ENCODE results near the gene PDX1.

Gene PDX1

DNA sequence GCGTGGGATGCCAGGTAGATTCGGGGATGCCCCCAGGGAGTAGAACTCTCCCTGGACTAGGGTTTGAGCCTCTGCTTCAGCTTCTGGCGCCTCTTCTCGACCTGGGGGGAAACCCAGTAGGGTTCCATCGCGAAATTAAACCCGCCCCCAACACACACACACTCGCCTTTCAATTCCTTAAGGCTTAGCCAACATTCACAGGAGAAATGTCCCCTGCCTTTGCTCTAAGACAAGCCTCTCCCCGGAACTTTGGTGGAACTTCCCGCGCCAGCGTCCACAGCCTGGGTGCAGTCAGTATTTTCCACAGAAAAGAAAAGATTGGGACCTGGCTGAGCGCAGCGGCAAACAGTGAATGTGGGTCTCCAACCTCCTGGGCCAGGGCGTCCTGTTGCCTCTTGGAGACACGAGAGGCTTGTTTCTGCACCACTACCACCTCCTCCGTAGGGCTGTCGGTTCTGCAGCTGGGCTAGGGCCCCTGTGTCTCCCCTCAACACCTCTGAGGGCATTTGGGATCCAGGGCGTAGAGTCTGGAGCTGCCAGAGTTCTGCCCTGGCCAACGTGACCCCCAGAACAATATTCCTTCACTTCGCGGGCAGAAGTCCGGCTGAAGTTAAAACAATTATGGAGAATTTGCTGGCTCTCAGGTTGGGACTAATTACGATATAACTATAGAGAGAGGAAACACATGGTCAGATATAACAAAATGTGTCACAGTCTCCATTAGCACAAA lies 3.2 kb downstream of the PDX1 start:
- DNase-seq (ENCODE audit: low read depth in 2 of 2), result no peak

DNA sequence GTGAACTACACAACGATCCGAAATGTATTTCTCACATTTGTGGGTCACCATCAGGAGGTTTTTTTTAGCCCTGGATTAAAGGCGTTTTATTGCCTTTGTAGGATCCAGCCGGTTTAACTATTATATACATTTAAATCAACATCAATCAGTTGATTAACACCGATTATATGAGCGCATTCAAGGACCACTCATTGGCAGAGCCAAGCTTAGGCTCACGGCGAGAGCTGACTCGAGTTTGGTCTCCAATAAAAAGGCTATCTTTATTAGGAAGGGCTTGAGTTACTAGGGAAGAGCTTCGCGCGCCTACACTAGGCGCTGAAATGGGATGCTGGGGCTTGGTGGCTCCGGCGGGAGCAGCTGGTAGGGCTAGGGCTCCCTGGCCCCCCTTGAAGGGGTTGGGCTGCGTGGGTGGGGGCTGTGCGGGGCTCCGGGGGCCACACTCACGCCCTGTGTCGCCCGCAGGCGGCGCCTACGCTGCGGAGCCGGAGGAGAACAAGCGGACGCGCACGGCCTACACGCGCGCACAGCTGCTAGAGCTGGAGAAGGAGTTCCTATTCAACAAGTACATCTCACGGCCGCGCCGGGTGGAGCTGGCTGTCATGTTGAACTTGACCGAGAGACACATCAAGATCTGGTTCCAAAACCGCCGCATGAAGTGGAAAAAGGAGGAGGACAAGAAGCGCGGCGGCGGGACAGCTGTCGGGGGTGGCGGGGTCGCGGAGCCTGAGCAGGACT lies 4.2 kb downstream of the PDX1 start:
- DNase-seq (ENCODE audit: low read depth in 2 of 2), result no peak

DNA sequence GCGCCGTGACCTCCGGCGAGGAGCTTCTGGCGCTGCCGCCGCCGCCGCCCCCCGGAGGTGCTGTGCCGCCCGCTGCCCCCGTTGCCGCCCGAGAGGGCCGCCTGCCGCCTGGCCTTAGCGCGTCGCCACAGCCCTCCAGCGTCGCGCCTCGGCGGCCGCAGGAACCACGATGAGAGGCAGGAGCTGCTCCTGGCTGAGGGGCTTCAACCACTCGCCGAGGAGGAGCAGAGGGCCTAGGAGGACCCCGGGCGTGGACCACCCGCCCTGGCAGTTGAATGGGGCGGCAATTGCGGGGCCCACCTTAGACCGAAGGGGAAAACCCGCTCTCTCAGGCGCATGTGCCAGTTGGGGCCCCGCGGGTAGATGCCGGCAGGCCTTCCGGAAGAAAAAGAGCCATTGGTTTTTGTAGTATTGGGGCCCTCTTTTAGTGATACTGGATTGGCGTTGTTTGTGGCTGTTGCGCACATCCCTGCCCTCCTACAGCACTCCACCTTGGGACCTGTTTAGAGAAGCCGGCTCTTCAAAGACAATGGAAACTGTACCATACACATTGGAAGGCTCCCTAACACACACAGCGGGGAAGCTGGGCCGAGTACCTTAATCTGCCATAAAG lies 4.8 kb downstream of the PDX1 start:
- DNase-seq (ENCODE audit: low read depth in 2 of 2), result no peak

DNA sequence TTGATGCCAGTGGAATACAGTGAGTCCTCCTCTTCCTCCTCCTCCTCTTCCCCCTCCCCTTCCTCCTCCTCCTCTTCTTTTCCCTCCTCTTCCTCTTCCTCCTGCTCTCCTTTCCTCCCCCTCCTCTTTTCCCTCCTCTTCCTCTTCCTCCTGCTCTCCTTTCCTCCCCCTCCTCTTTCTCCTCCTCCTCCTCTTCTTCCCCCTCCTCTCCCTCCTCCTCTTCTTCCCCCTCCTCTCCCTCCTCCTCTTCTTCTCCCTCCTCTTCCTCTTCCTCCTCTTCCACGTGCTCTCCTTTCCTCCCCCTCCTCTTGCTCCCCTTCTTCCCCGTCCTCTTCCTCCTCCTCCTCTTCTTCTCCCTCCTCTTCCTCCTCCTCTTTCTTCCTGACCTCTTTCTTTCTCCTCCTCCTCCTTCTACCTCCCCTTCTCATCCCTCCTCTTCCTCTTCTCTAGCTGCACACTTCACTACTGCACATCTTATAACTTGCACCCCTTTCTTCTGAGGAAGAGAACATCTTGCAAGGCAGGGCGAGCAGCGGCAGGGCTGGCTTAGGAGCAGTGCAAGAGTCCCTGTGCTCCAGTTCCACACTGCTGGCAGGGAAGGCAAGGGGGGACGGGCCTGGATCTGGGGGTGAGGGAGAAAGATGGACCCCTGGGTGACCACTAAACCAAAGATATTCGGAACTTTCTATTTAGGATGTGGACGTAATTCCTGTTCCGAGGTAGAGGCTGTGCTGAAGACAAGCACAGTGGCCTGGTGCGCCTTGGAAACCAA lies 5.6 kb downstream of the PDX1 start:
- no peak for DNase-seq (ENCODE audit: low read depth in 2 of 2)

DNA sequence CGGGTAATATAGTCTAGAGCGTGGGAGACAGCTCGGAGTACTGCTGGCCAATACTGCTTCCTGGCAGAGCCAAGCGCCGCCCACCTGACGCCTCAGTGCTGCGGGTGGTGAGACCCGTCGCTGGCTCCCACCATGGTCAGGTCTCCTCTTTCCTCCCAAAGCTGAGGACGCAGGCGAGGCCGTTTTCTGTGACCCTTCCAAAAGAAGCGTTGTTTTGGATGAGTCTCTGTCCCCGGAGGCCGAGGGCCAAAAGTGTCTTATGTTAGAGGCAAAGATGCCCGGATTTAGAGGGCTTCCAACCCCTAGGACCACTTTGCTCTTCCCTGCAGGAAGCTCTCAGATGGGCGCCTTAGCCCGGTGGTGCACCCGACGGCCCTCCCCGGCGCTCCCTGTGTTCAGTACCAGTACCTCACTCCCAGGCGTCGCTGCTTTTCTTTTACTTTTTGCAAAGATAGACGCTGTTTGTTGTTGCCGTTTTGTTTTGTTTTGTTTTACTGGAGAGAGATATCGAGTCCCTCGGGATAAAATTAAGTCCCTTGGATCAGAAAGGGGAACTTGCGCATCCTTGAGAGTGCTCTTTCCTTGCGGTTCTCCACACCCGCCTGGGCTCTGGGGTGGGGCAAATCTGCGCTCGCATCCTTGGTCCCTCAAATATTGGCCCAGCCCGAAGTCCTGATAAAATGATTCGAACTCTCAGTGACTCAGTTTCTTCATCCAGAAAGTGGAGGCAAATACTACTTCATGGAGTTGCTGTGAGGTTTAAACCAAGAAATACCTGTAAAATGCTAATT lies 7.0 kb downstream of the PDX1 start:
- DNase-seq (ENCODE audit: low read depth in 2 of 2), result no peak

DNA sequence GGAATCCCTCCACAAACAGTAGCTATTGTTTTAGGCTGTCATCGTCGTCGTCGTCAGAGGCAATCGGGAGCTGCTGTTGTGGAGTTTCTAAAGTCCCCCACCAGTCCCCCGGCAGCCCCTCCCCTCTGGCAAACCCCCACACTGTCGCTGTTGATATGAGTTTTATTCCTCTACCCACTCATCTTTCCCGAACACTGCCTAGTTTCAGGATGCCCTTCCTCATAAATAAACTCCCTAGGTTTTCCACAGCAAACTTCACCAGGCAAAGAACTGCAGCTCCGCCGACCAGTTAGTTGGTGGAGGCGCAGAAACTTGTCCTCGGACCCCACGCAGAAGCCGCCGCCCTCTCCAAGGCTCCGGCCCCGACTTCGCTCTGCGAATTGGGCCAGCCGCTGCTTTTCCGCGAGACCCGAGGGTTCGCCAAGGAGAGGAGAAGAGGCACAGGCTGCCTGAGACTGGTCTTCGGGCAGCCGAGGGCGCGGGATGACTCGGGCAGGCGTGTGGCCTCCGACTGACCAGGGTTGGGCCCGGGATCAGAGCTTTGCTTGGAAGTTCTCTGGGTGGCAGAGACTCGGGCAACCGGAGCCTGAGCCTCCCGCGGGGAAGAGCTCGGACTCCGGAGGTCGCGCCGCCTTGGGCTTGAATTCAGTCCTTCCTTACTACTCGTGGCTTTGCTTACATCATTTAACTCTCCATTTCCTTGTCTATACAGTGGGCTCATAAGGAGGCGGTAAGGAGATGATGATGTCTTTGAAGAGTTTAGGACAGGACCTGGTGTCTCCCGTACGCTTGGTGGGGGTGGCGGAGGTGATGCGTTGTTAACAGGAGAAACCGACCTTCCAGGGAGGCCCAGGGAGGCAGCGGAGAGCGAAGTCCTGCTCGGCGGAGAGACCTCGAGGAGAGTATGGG lies 7.9 kb downstream of the PDX1 start:
- no peak for DNase-seq (ENCODE audit: low read depth in 2 of 2)

DNA sequence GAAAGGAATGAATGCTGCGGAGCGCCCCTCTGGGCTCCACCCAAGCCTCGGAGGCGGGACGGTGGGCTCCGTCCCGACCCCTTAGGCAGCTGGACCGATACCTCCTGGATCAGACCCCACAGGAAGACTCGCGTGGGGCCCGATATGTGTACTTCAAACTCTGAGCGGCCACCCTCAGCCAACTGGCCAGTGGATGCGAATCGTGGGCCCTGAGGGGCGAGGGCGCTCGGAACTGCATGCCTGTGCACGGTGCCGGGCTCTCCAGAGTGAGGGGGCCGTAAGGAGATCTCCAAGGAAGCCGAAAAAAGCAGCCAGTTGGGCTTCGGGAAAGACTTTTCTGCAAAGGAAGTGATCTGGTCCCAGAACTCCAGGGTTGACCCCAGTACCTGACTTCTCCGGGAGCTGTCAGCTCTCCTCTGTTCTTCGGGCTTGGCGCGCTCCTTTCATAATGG lies 8.6 kb downstream of the PDX1 start:
- DNase-seq (ENCODE audit: low read depth in 2 of 2), result no peak

DNA sequence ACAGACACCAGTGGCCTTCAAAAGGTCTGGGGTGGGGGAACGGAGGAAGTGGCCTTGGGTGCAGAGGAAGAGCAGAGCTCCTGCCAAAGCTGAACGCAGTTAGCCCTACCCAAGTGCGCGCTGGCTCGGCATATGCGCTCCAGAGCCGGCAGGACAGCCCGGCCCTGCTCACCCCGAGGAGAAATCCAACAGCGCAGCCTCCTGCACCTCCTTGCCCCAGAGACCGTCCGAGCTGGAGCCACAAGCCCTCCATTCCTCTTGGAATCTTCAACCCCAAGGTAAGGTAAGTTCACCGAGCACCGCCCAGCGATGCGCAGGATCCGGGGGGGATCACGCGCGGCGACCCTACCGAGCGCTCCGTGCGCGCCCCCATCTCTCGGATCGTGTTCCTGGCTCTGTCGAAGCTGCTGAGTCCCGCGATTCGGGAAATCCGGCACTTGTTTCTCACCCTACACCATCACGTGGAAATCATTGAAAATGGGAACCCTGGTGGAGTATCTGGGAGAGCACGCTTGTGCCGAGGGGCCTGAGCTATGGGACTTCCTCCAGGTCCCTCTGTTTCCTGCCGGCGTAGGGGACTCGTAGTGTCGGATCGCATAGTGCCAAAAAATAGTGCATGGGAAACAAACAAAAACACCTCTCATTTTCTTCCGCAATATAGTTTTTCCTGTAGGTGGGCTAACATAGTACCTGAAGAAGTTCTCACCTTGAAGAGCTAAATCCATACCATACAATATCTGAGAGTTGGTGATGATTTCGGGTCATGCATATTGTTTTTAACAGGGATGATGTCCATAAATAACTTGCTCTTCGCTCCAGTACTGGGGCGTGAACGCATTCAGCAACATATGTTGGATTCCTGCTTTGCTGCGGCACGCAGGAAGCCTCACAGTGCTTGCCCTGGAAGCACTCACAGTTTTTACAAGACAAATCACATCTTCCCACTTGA lies 9.3 kb downstream of the PDX1 start:
- DNase-seq (ENCODE audit: low read depth in 2 of 2), result no peak

DNA sequence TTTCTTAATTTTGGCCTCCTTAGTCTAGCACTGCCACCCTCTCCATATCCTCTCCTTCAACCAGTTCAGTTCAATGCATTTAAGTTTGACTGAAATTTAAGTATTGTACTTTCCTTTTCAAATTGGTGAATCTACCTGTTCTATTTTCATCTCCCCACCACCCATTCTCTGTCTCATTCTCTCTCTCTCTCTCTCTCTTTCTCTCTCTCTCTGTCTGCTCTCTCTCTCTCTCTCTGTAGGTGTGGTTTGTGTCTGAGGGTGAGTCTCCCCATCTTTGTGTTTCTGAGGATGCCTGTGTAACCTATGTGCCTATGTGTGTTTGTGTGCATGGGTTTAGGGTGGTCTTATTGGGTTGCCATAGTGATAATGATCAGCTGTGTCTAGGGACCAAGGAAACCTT lies 10.1 kb downstream of the PDX1 start:
- no peak for DNase-seq (ENCODE audit: low read depth in 2 of 2)

DNA sequence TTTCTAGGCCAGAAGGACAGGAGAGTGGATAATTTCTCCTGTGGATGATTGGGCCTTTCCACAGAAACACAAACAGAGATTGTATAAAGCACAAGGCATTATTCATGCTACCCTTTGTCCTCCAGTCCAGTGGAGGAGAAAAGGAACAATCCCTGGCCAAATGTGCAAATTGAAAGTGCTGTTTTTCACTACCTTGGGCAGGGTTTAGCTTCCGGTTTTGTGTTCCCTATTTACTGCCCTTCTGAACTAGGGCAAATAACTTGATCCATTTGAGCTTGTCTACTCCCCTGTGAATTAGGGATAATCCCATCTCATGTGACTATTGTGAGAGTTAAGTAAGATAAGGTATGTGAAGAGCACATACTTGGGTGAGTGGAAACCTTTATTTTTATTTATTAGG lies 13.3 kb downstream of the PDX1 start:
- no peak for DNase-seq (ENCODE audit: low read depth in 2 of 2)

DNA sequence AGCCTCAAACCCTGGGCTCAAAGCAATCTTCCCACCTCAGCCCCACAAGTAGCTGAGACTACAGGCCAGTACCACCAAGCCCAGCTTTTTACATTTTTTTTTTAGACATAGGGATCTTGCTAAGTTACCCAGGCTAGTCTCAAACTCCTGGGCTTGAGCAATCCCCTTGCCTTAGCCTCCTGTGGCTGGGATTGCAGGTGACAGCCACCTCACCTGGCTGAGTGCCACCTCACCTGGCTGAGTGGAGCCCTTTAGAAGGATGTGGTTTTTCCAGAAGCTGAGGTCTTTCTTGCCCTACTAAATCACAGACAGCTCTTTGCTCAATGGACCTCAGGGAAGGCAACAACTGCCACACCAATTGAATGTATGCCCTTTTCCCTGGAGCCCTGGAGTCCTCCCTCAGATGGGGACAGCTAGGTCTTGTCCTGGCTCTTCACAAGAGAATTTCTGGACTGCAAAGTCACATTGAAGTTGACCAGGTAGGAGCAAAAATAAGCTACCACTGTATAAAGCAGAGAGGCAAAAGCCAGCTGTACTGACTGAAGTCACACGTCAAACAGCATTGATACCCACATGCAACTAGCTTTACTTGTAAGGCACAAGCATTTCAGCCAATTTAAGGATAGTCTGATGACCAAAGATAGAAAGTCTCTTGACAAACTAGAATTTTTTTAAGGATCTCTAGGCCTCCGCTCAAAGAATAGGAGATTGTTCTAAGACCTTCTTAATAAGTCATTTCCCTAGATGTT lies 14.0 kb downstream of the PDX1 start:
- DNase-seq (ENCODE audit: low read depth in 2 of 2), result no peak

DNA sequence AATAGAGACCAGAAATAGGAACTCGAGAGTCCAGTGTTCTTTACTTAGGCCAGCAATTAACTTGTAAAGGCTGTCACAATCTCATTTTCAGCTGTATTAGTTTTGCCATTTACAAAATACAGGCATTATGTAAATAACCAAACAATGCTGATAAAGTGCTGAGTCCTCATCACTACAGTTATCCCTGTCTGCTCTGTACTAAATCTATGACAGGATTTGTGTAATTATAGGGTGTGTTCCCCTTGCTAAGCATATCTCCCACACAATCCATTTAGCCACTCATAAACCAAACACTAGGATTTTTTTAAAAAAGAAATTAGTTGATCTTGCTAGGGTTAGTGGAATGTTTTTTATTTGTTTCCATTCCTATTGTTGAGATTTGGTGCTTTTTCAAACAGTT lies 23.2 kb downstream of the PDX1 start:
- DNase-seq (ENCODE audit: low read depth in 2 of 2), result no peak

DNA sequence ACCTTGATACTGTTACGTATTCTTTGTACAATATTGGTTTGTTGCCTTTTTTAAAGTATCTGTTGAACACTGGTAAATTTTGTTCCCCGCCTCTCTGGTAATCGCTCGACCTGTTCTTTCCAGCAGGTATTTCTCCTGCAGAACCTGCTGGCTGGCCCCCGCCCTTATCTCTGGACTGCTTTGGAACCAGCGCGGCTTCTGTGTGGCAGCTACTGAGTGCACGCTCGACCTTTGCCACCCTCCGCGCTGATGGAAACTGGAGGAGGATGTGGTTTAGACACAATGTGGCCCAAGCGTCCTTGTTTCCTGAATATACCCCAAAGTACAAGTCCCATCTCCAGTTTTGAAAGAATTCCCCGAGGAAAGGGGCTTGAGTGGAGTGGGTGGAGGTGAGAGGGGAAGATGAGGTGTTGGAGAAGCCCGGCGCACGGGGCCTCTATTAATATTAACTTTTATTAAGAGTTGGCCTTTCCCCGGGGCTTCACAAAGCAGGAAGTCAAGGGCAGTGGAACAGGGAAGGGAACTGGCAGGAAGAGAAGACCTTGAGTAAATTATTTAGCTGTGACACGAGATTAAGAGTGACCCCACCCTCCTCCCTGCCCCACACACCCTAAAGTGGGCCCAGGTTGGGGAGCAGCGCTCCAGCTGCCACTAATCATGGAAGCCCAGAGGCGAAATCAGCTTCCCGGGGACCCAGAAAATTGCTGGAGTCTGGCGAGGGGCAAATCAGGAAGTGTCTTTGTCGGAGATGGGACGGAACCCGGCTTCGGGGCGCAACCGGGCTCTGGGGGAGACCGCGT lies 33.3 kb downstream of the PDX1 start:
- DNase-seq (ENCODE audit: low read depth in 2 of 2), result no peak

DNA sequence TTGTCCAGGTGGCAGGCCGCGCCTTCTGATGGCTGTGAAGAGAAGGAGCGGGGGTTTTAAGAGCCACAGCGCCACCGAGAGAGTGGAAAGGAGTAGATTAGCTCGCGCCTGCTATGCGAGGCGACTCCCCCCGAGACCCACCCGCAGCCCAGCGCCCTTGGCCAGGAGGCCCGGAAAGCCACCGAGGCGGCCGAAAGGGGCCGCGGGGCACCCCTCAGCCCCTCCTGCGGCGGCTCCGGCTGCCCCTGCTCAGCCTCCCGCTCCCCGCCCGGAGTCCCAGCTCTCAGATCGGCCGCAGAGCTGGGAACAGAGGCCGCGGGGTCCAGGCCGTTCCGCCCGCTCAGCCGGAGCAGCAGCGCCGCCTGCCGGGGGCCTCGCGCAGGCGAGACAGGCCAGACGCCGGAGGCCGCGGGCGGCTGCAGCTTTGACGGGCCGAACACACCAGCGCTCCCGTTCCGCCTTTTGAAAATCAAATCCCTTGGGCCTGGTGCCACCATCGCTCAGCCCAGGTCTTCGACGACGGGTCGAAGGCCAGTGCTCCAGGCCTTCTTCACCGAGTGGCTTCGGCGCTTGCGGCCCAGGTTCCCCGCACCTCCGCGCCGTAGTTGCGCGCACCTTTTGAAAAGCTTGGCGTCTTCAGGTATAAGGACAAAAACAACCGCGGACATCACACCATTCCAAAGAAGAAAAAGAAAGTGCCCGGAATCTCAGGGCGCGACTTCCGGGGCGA lies 34.0 kb downstream of the PDX1 start:
- peak; percentile 34 to 73 for DNase-seq (ENCODE audit: low read depth in 2 of 2)

DNA sequence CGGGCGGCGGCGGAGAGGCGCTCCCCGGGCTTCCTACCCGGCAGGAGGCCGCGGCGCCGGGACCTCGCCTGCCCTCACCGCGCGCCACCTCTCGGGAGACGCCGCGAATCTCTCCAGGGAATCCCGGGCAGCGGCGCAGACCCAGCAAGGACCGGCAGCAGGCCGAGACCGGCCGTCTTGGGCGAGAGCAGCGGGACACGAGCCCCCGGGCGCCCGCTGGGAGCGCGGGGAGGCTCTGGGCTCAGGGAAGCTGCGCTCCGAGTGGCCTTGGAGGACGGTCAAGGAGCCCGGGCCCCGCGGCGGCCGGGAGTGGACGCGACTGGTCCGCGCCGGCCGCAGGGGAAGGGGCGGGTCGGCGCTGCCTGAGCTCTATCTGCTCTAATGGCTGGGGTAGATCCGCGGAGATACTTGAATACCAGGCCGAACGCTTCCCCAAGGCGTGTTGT lies 34.6 kb downstream of the PDX1 start:
- no peak for DNase-seq (ENCODE audit: low read depth in 2 of 2)

DNA sequence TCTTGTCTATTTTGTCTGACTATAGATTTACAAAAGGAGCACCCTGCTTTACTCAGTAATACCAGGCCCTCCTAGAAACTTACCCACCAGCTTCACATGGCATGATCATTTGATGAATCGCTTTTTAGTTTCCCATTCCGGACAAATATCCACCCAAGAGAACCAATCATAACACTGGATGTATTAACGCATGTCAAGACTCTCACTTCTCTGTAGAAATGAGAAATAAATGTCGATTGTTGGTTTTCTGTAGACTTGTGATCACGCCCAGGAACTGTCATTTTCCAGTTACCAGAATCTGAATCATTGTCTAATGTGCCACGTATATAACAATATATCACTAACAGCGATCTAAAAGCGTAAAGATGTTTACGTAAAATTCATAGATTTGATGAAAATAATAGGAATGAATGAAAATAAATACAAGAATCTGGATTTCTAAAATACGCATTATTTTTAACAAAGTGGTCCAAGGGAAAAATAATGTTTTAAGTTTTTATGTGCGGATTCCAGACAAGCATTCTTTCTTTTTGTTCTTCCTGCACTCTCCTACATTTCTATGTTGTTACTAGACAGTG lies 35.3 kb downstream of the PDX1 start:
- DNase-seq (ENCODE audit: low read depth in 2 of 2), result no peak
